Measurements from ENCODE around the gene CLEC3A.
"Not testable (repeated sequence)": the region's sequence is repeated elsewhere in the genome, so short reads cannot be mapped to it uniquely, and the experiment has no call there.

The CLEC3A gene, protein sequence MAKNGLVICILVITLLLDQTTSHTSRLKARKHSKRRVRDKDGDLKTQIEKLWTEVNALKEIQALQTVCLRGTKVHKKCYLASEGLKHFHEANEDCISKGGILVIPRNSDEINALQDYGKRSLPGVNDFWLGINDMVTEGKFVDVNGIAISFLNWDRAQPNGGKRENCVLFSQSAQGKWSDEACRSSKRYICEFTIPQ

GRCh38 chr16:78022347-78023060 is at the start of gene CLEC3A:
CLEC3A (plus strand) TSS chr16:78022548; CDS start chr16:78022627, 79 bp downstream.
- DNase-seq, result no peak

- no peak for DNase-seq
Observed at GRCh38 chr16:77974883-77975282, 47.5 kb upstream of the CLEC3A start.

- DNase-seq, result no peak
Observed at GRCh38 chr16:77975942-77976341, 46.4 kb upstream of the CLEC3A start.

GRCh38 chr16:77977339-77977738 is 45.0 kb upstream of the CLEC3A start:
- no peak for DNase-seq

DNA sequence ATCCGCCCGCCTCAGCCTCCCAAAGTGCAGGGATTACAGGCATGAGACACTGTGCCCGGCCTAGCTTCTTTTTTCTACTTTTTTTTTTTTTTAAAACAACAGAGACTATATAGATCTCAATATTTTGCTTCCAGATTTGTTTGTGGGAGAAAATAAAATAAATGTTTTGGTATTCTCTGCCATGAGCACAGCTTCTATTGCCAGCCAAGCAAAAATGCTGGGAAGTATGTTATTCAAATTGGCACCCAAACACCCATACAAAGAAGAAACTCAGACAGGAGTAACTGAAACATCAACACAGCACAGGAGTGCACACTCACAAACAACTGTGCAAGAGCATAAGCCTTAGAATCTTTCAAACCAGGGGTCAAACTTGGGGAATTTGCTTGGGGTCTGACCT is 37.2 kb upstream of the CLEC3A start:
- DNase-seq, result no peak

GRCh38 chr16:77986011-77986740 is 36.2 kb upstream of the CLEC3A start:
- DNase-seq, result no peak

DNA sequence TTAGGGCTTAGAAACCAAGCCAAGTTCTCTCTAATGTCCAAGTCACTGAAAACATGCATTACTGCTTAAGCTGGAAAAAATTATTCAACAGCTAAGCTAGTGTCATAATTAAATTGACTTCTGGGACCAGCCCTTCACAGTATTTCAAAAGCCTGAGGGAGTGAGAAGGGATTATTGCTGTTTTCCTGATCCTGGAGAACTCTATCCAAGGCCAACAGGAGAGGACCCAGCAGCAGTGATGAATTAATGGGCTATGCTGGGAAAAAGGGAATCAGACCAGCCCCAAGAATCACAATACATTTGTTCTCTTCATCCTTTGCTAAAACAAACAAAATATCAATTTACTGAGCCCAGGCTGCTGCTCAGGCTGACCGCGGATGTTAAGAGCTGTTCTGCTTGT is 34.5 kb upstream of the CLEC3A start:
- DNase-seq, result no peak

- no peak for DNase-seq
Observed at GRCh38 chr16:77989846-77990245, 32.5 kb upstream of the CLEC3A start.

DNA sequence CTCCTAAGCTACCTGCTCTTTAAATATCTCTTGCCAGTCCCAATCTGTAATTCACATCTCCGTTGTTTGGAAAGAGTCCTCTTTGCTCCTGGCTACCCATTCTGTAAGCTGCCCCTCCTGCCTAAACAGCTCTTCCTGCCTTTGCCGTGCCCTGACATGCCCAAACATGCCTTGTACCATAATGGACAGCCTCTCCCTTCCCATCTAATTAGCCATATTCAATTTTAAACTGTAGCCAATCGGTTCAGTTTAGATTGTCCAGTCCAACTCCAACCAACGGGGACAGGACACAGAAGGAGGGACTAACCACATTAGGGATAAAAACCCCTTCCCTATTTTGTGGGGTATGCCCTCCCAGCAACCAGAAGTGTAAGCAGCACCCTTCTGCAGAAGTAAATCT is 30.6 kb upstream of the CLEC3A start:
- no peak for DNase-seq

DNA sequence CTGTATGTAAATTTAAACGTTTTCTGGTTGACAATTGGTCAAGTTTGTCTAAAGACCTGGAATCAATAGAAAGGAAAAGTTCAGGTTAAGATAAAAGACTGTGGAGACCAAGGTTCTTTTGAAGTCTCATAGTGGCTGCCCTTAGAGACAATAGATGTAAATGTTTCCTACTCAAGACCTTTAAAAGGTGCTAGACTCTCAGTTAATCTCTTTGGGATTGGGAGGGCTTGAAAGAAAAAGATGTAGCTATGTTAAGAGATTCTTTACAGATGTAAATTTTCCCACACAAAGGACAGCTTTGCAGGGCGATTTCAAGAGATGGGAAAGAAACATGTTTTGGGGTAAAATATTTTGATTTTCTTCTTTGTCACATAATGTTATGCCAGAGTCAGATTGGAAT is 30.0 kb upstream of the CLEC3A start:
- DNase-seq, result not testable (repeated sequence)

- no peak for DNase-seq
Observed at GRCh38 chr16:77993111-77993985, 29.0 kb upstream of the CLEC3A start.

DNA sequence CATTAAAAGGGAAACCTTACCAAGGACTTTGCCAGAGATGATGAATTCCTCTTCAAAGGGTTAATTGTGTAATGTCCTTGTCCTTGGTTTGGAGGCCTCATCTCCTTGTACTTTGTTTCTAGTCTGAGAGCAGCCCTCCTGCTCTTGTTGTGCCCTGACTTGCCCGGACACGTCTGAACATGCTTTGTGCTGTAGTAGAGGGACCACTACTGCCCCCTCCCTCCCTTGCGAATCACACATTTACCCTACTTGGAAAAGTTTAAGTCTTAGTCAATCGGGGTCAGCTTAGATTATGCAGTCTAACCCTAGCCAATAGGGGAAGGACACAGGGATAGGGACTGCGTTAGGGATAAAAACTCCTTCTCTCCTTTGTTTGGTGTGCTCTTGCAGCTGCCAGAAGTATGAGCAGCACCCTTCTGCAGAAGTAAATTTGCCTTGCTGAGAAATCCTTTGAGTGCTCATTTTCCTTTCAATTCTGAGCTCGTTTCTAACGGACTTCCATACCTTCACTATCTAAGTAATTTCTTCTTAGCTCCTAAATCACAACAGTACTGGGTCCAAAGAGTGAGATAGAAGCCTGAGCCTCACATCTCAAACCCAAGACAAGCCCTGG is 26.4 kb upstream of the CLEC3A start:
- no peak for DNase-seq

- no peak for DNase-seq
Observed at GRCh38 chr16:77998350-77999023, 23.9 kb upstream of the CLEC3A start.

DNA sequence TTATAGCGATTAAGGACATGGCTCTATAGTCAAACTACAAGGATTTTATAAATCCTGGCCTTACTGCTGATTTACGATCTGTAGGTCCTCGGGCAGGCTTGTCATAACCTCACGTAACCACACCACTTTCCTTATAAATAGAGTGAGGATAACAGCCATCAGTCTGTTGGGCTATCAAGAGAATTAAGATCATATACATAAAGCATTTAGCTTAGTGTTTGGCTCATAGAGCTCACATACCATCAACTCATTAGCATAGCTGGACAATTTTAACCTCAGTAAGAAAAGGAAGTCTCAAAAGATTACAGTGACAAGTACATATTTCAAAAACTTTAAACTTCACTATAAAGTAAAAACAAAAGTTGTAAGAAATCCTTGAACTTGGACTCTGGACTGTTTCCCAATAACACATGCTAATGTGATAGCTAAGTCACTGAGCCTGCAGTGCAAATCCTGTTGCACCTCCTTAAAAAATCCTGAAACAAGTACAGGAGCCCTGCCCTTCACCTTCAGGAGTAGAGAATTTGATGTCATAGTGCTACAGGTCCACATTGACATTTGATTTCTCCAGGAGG is 20.8 kb upstream of the CLEC3A start:
- no peak for DNase-seq

- DNase-seq, result peak; percentile 4 to 26 (median 6)
Observed at GRCh38 chr16:78002915-78003538, 19.3 kb upstream of the CLEC3A start.

DNA sequence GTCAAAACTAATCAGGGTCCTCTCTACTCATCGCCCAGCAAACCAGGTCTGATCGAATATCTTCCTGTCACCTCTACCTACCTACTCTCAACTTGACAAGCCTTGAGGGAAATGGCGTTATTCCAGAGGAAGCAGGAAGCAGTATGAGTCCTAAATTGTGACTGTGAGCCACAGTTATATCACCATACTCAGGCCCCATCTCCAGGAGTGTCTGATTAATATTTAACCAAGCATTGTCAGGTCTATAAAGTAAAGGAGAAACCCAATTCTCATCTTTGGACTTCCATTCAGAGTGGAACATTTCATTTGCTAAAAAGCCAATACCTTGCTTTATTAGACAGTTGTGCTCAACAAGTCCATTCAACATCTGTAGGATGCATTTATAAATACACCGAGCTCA is 17.8 kb upstream of the CLEC3A start:
- DNase-seq, result no peak

- no peak for DNase-seq
Observed at GRCh38 chr16:78005881-78006280, 16.5 kb upstream of the CLEC3A start.

DNA sequence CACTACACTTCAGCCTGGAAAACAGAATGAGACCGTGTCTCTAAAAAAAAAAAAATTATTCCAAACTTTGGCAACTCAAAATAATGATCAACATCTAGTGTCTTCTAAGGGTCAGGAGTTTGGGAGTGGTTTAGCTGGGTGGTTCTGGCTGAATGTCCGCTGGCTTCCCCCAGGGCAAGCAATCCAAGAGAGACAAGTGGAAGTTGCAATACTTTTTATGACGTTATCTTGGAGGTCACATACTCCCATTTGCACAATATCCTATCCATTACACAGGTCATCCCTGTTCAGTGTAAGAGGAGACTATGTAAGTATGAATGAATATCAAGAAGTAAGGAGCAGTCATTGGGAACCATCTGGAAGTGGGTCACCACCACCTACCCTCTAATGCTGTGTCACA is 15.2 kb upstream of the CLEC3A start:
- no peak for DNase-seq

- no peak for DNase-seq
Observed at GRCh38 chr16:78024159-78024558, 1.8 kb downstream of the CLEC3A start.

DNA sequence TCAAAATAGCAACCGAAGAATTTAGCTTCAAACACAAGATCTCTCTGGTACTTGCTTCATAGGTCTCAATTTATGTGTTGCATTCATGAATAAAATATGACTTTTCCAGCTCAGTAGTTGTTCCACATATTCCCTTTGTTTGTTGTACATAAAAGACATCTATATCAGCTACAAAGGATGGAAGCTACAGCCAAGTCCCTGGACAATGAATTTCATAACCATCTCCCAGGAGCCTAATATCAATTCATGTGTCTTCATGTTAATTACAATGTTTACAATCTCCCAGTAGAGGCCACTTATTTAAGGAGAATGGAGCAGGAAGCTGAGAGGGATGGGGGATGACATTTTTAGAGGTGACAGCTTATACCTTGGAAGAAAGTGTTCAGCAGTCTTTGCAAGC is 3.3 kb downstream of the CLEC3A start:
- no peak for DNase-seq

- DNase-seq, result no peak
Observed at GRCh38 chr16:78028018-78028417, 5.7 kb downstream of the CLEC3A start.

Measured in activated naive CD4-positive, alpha-beta T cell (primary cell).